M059J (cell line): ENCODE results near the gene GDF2. TPM values are rescaled to one million over a fixed set of nuclear protein-coding genes. Genes with fewer than 3 reads are reported as not detected.

Experiments used
- DNase-seq: peaks from one replicate; pipeline ENCODE4 v3.0.0-alpha.2; 2012; ENCODE audit warnings: low read depth
- total RNA-seq: library from RNA; depleted of rRNA; stranded (reverse); fragments of >200 nt; shearing (Covaris generic); gene quantifications from 2 replicates; pipeline ENCODE4 v1.2.3, GENCODE V29; 2014; rRNA removed

GDF2 gene
- total RNA-seq, 1 experiment from 2014 or later, result not detected

DNA sequence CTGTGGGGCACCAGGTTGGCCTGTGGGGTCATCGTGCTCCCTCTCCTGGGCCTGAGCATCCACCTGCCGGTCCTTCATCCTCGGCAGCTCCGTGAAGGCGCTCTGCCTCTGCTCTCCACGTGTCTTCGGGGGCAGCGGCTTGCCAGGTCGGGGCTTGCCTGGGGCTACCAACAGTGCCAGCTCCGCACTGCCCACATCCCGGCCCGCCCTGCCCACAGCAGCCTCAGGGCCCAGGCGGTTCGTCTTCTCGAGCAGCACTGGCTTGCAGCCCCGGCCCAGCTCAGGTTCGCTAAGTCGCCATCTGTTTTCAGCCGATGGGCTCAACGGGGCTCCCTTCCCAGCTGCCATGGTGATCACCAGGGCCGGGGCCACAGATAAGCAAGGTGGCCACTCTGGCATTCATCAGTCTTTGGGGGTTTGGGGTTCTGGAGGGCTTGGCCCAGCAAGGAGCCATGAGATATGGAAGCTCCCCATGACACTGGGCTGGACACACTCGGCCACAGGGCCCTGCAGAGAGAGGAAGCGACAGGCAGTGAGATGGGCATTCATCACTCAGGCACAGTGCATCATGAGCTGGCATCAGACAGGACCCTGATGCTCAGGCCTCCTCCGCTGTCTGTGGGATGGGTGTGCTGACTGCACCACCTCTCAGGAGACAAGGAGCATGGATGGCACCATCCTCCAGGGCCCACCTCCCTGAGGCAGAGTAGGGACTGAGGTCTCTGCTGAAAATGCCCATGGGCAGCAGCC lies 46.4 kb downstream of the GDF2 start:
- DNase-seq, result no peak

DNA sequence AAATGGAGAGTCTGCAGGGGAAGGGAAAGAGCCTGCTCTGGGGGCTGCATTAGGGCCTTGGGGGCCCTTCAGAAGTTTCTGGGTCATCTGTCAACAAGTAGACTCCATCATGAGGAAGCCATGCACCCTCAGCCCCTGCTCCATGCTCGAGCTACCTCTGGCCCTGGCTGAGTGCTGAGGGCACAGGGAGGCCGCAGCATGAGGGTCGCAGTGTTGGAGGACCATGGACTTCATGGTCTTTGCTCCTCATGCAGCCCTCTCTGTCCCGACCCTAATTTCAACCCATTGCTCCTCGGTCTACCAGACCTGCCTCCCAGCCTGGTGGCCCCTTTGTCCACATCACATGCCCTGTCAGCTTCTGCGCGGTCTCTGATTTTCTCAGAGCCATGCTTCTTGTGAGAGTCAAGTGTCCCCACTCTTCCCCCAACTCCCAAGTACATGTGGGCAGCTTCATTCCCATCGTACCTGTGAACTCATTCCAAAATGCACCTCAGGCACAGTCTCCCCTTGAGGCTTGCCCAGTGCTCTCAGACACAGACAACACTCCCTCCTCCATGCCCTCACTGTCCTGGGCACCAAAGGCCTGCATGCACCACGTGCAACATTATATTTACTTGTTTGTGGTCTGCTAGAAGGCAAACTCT lies 47.1 kb downstream of the GDF2 start:
- DNase-seq, result no peak

DNA sequence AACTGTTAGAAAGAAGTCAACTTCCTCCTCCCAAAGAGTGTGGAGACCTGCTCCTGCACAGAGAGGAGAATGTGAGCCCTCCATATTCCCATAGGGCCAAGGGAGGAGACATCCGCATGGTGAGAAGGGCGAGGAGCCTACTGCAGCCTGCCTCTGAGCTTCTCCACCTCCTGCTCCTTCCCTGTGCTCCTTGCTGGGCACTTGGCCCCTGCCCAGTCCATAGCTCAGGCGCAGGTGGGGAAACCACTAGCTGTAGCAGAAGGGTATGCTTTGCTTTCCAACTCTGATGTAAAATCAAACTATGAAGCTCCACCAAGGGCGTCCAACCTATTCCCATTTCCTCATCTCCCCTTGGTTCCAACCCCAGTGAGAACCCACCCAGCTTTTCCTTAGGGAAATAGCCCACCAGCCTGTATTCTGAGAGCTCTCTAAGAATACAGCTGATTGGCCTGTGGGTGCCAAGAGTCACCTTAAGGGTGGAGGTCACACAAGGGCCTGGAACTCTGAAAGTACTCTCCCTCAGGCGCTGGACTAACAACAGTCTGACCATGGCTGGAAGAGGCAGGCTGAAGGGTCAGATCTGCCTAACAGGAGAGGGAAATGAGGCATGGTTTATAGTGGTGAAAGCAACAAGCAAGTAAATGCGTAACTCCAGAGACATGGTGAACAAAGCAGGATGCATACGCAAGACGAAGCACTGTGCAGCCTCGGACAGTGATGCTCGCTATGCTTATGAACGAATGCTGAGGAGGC lies 47.9 kb downstream of the GDF2 start:
- no peak for DNase-seq

GRCh38 chr10:47370878-47371277 lies 48.6 kb downstream of the GDF2 start:
- DNase-seq, result no peak

- no peak for DNase-seq
Measured at GRCh38 chr10:47371629-47372485, 49.6 kb downstream of the GDF2 start.

DNA sequence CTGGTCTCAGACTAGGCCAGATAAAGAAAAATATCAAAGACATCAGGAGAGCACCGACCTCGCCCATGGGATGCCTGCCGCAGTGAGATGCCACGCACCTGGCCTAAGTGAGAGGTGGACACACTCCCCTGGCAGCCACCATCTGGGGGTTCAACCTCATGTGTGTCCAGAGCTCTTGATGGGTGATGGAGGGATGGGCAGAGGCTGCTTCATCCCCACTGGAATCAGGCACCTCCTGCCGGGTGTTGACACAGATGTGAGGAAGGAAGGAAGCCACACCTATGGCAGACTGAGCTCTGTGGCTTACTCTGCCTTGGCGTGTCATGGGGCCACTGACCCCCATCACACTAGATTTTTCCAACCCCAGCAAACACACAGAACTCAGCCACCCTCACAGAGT lies 50.5 kb downstream of the GDF2 start:
- no peak for DNase-seq

DNA sequence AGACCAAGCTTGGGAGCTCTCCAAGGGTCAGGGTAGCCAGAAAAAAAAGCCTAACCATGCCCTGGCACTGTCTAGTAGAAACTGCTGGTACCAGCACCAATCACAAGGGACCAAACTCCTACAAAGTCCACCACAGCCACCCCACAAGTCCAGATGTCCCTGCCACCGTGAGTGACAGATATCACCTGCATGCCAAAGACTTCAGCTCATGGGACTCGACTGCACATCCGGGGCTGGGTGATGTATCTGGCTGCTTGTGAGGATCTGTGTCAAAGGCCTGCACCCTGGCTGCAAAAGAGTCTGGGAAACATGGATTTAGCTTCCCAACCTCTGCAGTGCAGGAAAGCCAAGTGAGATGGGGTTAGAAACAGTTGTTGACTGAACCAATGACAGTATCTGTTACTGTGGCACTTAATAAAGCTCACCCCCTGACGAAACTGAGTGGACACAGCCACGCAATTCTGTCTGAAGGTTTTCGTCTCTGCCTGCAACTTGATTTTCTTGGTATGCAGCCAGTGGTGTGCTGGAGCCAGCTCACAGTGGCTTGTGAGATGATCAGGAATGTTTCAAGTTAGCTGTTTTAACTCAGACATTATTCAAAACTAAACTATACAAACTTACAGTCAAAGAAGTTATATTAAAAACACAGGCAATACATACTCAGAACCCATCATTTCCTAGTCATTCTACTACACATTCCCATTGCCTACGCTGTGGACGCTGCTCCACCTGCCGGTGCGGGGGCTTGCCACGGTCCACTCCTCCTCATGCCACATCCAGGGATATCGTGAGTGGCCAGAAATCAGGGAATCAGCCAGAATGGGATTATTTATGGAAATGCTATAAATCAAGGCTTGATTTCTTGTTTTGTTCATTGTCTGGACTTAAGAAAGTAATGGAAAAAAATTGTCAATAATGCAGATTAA lies 52.6 kb downstream of the GDF2 start:
- no peak for DNase-seq

GRCh38 chr10:47376522-47377220 lies 54.4 kb downstream of the GDF2 start:
- DNase-seq, result no peak

Other genes starting within 250 kb of the GDF2 start
- gene GDF10, start 22.3 kb upstream of the GDF2 start, total RNA-seq, result not detected in 2 replicates
- gene RBP3, start 25.9 kb downstream of the GDF2 start, total RNA-seq, result not detected in 2 replicates
- 0.62 and 0.79 TPM in 2 replicates for gene ZNF488, start 61.8 kb downstream of the GDF2 start, total RNA-seq
- 0.54 and 2.4 TPM in 2 replicates for gene ANXA8, start 161.7 kb downstream of the GDF2 start, total RNA-seq
- gene FAM25G, start 169.2 kb downstream of the GDF2 start, total RNA-seq, result not detected in 2 replicates
- gene AGAP9, start 201.2 kb downstream of the GDF2 start, total RNA-seq, result 1.8 and 2.2 TPM in 2 replicates